Measurements from ENCODE around the gene MRFAP1. TPM values are rescaled to one million over a fixed set of nuclear protein-coding genes. Genes with fewer than 3 reads are reported as not detected.
A peak's percentile ranks its signal among the peaks of the same experiment; 100 is the strongest.

The MRFAP1 gene
- total RNA-seq, 6 experiments from 2014 or later = 103 to 166 (median 129) TPM

DNA sequence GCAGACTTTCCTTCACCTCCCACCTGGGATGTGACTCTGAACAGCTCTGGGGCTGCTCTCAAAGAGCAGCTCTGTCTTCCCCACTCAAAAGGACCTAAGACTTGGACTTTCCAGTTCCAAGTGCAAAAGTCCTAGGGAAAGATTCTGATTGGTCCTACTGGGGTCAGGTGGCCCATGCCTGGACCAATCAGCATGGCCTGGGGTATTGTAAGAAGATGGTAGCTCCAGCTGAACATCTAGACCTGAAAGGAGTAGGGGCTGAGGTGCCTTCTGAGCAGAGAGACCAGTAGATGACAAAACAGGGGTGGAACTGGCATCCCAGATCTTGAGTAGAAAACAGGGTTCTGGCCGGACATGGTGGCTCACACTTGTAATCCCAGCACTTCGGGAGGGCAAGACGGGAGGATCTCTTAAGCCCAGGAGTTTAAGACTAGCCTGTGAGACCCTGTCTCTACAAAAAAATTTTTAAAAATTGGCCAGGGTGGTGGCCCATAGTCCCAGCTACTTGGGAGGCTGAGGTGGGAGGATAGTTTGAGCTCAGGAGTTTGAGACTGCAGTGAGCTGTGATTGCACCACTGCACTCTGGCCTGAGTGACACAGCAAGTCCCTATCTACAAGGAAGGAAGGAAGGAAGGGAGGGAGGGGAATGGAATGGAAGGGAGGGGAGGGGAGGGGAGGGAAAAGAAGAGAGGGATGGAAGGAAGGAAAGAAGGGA is 27.4 kb upstream of the MRFAP1 start:
- WGBS (ENCODE audit: insufficient coverage, low coverage, low lambda C conversion rate, missing lambda C conversion rate) = 96% methylated on average over 3 of the region's 3 CpGs
- Histone ChIP-seq H3K4me3 (no peak overlapping the region), H3K9me3 (no peaks in the 10 kb centered on the region), H3K36me3 (peaks cover 0 to 36% (median 6%) of the 10 kb centered on the region in 4 donors), H3K27ac (no peak overlapping the region), H3K27me3 (no peaks in the 10 kb centered on the region), H3K4me1 (no peaks in the 10 kb centered on the region)
- ATAC-seq (no peak), DNase-seq (no peak)
- TF ChIP-seq, protein P1, sequence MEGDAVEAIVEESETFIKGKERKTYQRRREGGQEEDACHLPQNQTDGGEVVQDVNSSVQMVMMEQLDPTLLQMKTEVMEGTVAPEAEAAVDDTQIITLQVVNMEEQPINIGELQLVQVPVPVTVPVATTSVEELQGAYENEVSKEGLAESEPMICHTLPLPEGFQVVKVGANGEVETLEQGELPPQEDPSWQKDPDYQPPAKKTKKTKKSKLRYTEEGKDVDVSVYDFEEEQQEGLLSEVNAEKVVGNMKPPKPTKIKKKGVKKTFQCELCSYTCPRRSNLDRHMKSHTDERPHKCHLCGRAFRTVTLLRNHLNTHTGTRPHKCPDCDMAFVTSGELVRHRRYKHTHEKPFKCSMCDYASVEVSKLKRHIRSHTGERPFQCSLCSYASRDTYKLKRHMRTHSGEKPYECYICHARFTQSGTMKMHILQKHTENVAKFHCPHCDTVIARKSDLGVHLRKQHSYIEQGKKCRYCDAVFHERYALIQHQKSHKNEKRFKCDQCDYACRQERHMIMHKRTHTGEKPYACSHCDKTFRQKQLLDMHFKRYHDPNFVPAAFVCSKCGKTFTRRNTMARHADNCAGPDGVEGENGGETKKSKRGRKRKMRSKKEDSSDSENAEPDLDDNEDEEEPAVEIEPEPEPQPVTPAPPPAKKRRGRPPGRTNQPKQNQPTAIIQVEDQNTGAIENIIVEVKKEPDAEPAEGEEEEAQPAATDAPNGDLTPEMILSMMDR (IDR thresholded peaks at IDR 0.05) = no peak
- no peak for TF ChIP-seq POLR2A (IDR thresholded peaks at IDR 0.05)
- intact Hi-C loops (cut with DNase I) = no loop called here

DNA sequence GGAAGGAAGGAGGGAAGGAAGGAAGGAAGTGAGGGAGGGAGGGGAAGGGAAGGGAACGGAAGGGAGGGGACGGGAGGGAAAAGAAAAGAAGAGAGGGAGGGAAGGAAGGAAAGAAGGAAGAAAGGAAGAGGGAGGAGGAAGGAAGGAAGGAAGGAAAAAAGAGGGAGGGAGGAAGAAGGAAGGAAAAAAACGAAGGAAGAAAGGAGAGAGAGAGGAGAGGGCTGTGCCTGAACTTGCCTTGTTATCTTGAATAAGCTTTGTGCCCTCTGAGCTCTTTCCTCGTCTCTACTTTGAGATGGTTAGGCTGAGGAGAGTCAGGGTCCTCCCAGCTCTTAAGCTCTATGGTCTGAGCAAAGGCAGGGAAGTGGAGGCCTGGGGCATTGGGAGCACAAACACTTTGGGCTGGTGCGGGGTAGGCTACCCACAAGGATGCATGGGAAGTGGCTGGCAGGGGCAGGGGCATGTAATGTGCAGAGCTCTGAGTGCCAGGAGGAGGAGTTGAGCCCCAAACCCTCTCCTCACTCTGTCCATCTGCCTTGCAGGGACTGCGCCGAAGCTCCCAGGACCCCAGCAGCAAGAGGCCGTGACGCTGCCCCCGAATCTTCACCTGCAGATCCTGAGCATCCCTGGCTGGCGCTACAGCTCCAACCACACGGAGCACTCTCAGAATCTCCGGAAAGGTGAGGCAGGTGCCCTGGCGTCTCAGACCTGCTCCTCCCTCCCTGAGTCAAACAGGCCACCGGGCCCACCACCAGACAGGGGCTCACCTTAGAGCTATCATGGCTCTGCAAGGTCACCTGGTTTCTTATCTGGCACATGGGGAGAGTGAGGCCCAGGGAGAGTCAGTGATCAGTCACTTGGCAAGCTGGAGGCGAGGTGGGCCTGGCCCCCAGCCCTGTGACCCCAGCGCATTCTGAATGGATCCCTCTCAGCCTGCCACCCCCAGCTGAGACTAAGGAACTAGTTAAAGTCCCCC is 26.5 kb upstream of the MRFAP1 start:
- no peaks in the 10 kb centered on the region for H3K4me1 ChIP-seq
- WGBS (ENCODE audit: insufficient coverage, low coverage, low lambda C conversion rate, missing lambda C conversion rate) = 70% methylated on average over 5 of the region's 17 CpGs
- ATAC-seq (peak in 1 of 4 donors; percentile 5), DNase-seq (no peak)
- no peaks in the 10 kb centered on the region for H3K9me3 ChIP-seq
- no peaks in the 10 kb centered on the region for H3K27me3 ChIP-seq
- H3K27ac ChIP-seq = no peak overlapping the region
- no peak for TF ChIP-seq POLR2A (IDR thresholded peaks at IDR 0.05)
- TF ChIP-seq, protein P1 (IDR thresholded peaks at IDR 0.05) = no peak
- intact Hi-C loops (cut with DNase I) = no loop called here
- H3K4me3 ChIP-seq = no peak overlapping the region
- peaks cover 0 to 44% (median 6%) of the 10 kb centered on the region in 4 donors for H3K36me3 ChIP-seq

DNA sequence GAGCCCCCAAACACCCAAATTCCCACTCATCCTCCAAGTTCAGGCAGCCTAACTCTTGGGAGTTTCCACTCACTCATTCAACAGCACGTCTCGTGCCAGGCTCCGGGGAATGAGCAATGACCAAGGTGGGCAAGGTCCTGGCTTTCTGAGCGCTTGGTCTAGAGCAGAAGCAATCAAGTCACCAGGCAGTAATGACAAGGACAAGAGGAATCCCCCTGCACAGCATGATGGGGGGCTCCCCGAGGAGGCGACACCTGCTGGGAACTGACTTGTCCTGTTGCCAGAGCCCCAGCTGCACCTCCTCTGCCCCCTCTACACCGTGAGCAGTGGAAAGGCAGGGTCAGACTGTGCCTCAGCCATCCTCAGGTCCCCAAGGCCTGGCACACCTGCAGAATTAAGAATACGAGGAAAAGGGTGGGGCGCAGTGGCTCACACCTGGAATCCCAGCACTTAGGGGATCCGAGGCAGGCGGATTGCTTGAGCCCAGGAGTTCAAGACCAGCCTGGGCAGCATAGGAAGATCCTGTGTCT is 25.7 kb upstream of the MRFAP1 start:
- Histone ChIP-seq H3K4me3 (no peak overlapping the region), H3K27ac (no peak overlapping the region), H3K9me3 (no peaks in the 10 kb centered on the region), H3K36me3 (peaks cover 0 to 47% (median 6%) of the 10 kb centered on the region in 4 donors), H3K27me3 (no peaks in the 10 kb centered on the region), H3K4me1 (no peaks in the 10 kb centered on the region)
- no peak for DNase-seq
- ATAC-seq = no peak
- TF ChIP-seq, protein P1 (IDR thresholded peaks at IDR 0.05) = no peak
- no peak for TF ChIP-seq POLR2A (IDR thresholded peaks at IDR 0.05)
- intact Hi-C loops (cut with DNase I) = no loop called here
- 88% methylated on average over 7 of the region's 11 CpGs for WGBS (ENCODE audit: insufficient coverage, low coverage, low lambda C conversion rate, missing lambda C conversion rate)

DNA sequence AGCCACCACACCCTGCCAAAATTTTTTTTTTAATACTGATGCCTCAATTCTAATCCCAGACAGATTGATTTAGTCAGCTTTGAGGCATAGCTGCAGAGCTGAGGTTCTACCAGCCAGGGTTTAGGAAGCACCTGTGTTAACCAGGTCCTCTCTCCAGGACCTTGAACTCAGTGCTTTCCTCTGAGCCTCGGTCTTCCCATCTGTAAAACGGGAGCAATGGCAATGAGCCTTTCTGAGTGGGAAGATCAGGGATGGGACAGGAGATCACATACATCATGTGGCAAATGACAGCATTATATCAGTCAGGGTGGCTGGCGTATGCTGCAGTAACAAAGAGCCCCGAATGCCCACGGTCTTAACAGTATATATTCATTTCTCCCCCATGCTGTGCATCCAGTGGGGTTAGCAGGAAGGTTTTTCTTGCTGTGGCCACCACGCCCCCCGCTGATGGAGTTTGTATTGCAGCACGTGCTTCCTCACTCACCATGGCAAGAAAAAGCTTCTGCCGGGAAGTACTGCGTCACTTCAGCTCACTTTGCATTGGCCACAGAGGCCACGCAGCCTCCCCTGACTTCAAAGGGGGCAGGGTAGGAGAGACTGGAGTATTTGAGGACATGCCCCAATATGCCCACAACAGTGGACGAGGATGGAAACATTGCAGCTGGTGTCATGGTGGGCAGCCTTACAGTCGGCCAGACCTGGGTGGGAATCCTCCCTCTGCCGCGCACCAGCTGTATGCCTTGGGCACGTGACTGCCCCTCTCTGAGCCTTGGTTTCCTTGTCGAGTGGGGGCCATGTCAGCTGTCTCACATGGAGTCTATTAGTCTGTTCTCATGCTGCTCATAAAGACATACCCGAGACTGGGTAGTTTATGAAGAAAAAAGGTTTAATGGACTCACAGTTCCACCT is 24.1 kb upstream of the MRFAP1 start:
- TF ChIP-seq POLR2A (IDR thresholded peaks at IDR 0.05) = no peak
- TF ChIP-seq, protein P1 (IDR thresholded peaks at IDR 0.05) = no peak
- Histone ChIP-seq H3K4me3 (no peak overlapping the region), H3K9me3 (no peaks in the 10 kb centered on the region), H3K4me1 (no peaks in the 10 kb centered on the region), H3K27me3 (no peaks in the 10 kb centered on the region), H3K27ac (no peak overlapping the region), H3K36me3 (peaks cover 0 to 35% (median 0%) of the 10 kb centered on the region in 4 donors)
- intact Hi-C loops (cut with DNase I) = no loop called here
- 95% methylated on average over 8 of the region's 18 CpGs for WGBS (ENCODE audit: insufficient coverage, low coverage, low lambda C conversion rate, missing lambda C conversion rate)
- no peak for ATAC-seq
- DNase-seq = no peak

Data from right lobe of liver (tissue), 6 donors.